PC-3 (cell line): ENCODE data around the gene ERFE. TPM values are rescaled to one million over a fixed set of nuclear protein-coding genes. Genes with fewer than 3 reads are reported as not detected.

Experiments used
- total RNA-seq: library from RNA; depleted of rRNA; stranded (reverse); fragments of >200 nt; gene quantifications from 2 replicates; pipeline ENCODE4 v1.2.3, GENCODE V29; 2014; rRNA removed

Gene ERFE
- total RNA-seq, 1 experiment from 2014 or later = 7.4 TPM

Other genes with a start within 250 kb of the ERFE start
- 37.5 and 57.8 TPM in 2 replicates for gene UBE2F, start 192.0 kb upstream of the ERFE start, total RNA-seq
- gene SCLY, start 98.0 kb upstream of the ERFE start, total RNA-seq = 19.5 and 23.1 TPM in 2 replicates
- not detected in 2 replicates for gene ESPNL, start 58.6 kb upstream of the ERFE start, total RNA-seq
- gene KLHL30, start 20.3 kb upstream of the ERFE start, total RNA-seq = not detected in 2 replicates
- 28.7 and 30.7 TPM in 2 replicates for gene ILKAP, start 44.7 kb downstream of the ERFE start, total RNA-seq
- 9.8 and 19.6 TPM in 2 replicates for gene HES6, start 81.1 kb downstream of the ERFE start, total RNA-seq
- 8.6 and 13.0 TPM in 2 replicates for gene PER2, start 129.6 kb downstream of the ERFE start, total RNA-seq
- gene TRAF3IP1, start 161.5 kb downstream of the ERFE start, total RNA-seq = 8.2 and 12.0 TPM in 2 replicates